Cardiac septum (tissue), 1 donor: ENCODE data around the gene KATNBL1. TPM values are rescaled to one million over a fixed set of nuclear protein-coding genes. Genes with fewer than 3 reads are reported as not detected.

Experiments
- total RNA-seq: library from RNA; stranded (reverse); fragmentation: NEBNext Ultra II Directional; extraction: Animal tissue kit (Norgen Biotek cat#: 25700); gene quantifications from one replicate; pipeline ENCODE4 v1.2.1, GENCODE V29; 2021
- donor health status: DM: no; HTN: no; CAD: no.

Gene KATNBL1
- total RNA-seq, 1 donor from 2014 or later = 23.3 TPM

Other genes starting within 250 kb of the KATNBL1 start
- gene CHRM5, start 241.6 kb downstream of the KATNBL1 start, total RNA-seq = not detected
- gene AVEN, start 170.9 kb downstream of the KATNBL1 start, total RNA-seq = 14.4 TPM
- 55.6 TPM for gene EMC7, start 108.2 kb downstream of the KATNBL1 start, total RNA-seq
- 1.5 TPM for gene PGBD4, start 108.0 kb downstream of the KATNBL1 start, total RNA-seq
- 70.8 TPM for gene EMC4, start 14.9 kb upstream of the KATNBL1 start, total RNA-seq
- 18.2 TPM for gene SLC12A6, start 127.7 kb upstream of the KATNBL1 start, total RNA-seq
- 96.9 TPM for gene NOP10, start 133.0 kb upstream of the KATNBL1 start, total RNA-seq
- not detected for gene NUTM1, start 133.2 kb upstream of the KATNBL1 start, total RNA-seq
- gene LPCAT4, start 157.1 kb upstream of the KATNBL1 start, total RNA-seq = 34.3 TPM
- 26.7 TPM for gene GOLGA8A, start 227.7 kb upstream of the KATNBL1 start, total RNA-seq